OCI-LY1 (cell line): ENCODE data around the gene MOB3C.

Experiments used
- CTCF ChIP-seq: fragments of 200-600 bp; sonication (generic), shearing (Covaris generic); IDR thresholded peaks from 2 replicates; pipeline ENCODE4 v1.5.1; 2017; ENCODE audit warnings: mild to moderate bottlenecking, antibody characterized with exemption, low read length, moderate library complexity, mixed read lengths
- EZH2 ChIP-seq: fragments of 200-600 bp; sonication (generic), shearing (Covaris generic); IDR thresholded peaks from 2 replicates; pipeline ENCODE4 v1.8.0; 2017; ENCODE audit warnings: borderline replicate concordance, mixed run types, mild to moderate bottlenecking, antibody characterized with exemption, low read length, moderate library complexity, mixed read lengths

GRCh38 chr1:46647611-46648010, 31.0 kb upstream of the MOB3C start:
- TF ChIP-seq CTCF: no peak
- TF ChIP-seq EZH2: no peak
